LHCN-M2 (cell line): Measurements from ENCODE around the gene GADD45B. TPM values are rescaled to one million over a fixed set of nuclear protein-coding genes. Genes with fewer than 3 reads are reported as not detected.
"Not testable (repeated sequence)": the region's sequence is repeated elsewhere in the genome, so short reads cannot be mapped to it uniquely, and the experiment has no call there.

Source experiments
- DNase-seq: peaks from one replicate; pipeline ENCODE4 v3.0.0-alpha.2; 2012; ENCODE audit warnings: low read depth
- total RNA-seq: library from RNA; depleted of rRNA; stranded (reverse); fragments of >200 nt; gene quantifications from 2 replicates; pipeline ENCODE4 v1.2.3, GENCODE V29; 2014

Gene GADD45B
- total RNA-seq, 1 experiment from 2014 or later = 42.6 TPM

DNA sequence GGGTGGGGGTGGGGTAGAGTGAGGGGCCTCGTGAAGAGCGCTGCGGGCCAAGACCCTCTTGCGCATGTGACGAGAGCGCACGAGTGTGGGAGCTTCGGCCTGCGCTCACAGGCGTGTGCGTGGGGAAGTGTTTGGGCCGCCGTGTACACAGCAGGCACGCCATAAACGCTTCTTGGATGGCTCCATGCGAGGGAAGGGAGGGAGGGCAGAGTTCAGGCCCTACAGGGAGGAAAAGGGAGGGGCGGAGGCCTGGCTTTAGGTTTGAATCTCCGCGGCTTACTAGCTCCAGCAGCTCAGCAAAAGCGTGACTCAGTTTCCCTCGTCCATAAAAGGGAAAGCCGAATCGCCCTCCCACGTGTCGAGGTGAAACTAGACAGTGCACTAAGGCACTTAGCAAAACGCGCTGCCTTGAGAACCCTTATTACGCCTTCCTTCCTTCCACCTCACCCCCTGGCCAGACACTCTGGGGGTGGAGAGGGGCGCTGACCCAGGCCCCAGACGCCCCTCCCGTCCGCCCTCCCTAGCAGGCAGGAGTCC lies 12.5 kb downstream of the GADD45B start:
- DNase-seq = no peak

DNA sequence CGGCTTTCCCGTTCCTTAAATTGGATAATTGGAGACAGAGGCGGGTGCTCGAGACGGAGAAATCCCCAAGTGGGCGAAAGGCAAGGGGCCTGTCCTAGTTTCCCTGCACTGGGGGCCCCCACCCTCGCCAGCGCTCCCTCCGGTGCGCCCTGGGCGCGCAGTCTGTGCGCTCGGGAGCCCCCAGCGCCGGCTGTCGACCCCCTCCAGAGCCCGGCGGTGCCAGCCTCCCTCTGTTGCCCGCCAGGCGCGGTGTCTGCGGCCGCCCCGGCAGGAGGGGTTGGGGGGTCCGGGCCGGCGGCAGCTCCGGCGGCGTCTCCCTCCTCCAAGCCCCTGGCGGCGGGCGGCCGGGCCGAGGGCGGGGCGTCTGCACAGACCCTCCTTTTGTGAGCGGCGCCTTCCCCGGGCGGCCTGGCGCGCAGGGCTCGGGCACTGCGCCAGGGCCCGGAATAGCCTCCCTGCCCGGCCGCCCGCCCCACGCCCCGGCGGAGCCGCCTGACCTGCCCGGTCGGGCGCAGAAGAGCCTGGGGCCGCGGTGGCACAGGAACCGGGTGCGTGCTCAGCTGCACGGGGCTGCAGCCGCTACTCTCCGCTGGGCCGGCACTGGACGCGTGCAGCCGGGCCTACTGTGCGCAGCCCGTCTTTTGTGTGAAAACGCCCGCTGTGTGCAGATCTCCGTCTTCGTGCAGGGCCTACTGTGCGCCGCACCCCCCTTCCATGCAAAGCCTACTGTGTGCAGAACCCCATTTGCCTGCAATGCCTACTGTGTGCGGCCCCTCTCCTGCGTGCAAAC lies 13.2 kb downstream of the GADD45B start:
- peak; percentile 48 for DNase-seq

DNA sequence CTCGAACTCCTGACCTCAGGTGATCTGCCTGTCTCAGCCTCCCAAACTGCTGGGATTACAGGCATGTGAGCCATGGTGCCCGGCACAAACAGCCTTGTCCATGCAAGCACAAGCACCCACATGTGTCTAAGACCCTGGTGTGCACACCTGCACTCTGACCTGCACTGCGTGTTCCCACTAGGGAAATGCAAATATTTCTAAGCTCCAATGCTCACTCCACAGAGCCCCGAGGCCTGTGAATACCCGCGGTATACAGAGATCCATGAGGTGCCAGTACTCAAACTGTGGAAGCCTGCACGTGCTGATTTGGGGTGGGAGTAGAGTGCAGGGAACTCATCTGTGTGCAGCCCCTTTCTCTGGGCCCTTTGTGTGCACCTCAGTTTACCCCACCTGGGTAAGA lies 14.7 kb downstream of the GADD45B start:
- DNase-seq = no peak

DNA sequence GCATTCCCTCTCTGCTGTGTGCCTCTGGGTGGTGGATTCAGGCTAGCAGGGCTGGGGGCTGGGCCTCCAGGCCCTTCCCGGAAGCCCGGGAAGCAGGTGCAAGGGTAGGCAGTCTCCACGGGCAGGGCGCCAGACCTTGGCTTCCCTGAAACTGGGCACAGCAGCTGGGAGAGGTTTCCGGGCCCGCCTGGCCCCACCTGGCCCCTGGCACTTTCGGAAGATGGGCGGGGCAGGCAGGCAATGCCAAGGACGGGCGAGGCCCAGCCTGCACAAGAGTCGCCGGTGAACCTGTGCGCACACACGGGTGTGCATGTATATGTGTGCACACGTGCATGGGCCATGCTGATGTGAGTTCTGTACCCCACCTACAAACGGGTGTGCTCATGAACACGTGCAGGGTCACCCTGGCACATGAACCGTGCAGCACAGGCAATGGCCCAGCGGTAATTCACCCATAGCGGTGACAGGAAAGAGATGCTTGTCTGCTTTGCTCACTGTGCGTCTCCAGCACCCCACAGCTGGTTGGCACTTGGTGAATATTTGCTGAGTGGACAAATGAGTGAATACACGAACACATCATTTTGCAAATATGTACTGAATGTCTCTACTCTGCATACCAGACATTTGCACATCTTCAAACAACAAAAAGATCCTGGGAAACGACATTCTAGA lies 15.3 kb downstream of the GADD45B start:
- DNase-seq = peak; percentile 91

DNA sequence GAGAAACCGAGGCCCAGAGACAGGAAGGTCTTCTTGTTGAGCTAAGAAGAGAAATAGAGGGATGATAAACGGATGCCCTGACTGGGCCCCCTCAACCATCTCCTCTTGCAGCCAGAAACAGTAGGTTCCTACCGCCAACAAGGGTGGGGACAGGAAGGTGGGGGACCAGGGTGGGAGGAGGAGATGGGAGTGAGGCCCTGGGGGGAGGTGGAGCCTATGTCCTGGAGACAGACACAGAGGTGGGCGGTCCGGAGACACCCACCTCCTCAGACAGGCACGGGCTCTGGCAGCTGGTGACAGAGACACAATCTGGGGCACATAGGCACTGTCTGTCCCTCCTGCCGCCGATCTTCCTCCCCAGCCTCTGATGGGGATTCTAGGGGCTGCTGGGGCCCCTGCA lies 16.9 kb downstream of the GADD45B start:
- no peak for DNase-seq

DNA sequence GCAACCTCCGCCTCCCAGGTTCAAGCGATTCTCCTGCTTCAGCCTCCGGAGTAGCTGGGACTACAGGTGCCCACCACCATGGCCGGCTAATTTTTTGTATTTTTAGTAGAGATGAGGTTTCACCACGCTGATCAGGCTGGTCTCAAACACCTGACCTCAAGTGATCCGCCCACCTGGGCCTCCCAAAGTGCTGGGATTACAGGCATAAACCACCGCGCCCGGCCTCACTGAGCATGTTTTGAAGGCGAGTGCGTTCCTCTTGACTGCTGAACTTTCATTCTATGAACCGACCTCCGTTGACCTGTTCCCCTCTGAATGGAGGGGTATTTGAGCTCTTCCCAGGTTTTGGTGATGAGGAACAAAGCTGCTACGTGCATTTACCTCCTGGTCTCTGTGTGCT lies 17.5 kb downstream of the GADD45B start:
- DNase-seq = not testable (repeated sequence)

DNA sequence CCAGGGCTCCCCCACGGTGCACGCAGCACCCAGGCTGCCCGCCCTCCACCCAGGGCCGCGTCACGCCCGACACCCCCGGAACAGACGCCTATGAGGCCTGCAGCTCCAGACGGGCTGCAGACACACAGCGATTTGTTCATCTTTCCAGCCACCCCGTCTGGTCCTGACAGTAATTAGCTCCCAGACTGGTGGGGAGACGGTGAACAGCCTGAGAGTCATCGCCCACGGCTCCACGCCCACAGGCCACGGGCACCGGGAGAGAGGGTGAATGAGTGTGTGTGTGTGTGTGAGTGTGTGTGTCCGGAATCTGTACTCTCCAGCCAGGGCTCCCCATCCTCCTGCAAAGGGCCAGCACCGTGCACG lies 18.1 kb downstream of the GADD45B start:
- peak; percentile 43 for DNase-seq

DNA sequence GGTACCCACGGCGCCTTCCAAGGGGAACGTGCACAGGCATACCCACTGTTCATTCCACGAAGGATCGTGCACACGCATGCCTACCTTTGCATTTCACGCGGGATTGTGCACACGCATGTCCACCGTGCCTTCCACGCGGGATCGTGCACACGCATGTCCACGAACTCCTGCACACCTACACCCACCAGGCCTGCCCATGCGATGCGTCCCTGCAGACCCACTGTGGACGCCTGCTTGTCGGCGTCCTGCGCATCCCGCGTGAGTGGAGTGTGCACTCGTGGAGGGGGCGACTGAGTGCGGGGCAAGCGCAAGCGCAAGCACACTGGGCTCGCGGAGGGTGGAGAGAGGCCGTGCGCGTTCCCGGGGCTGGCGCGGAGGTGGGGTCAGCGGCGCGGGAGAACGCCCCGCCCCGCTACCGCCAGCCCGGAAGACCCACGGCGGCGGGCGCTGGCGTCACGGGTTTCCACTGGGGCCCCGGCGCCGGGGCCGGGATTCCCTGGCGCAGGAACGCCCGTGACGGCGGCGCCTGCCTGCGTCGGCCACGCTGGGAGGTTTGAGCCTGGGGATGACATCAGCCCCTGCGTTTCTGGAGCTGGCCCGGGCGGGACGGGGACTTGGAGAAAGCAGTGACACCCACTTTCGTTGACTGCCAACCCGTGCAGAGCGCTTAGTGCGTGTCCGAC lies 18.7 kb downstream of the GADD45B start:
- peak; percentile 38 for DNase-seq

DNA sequence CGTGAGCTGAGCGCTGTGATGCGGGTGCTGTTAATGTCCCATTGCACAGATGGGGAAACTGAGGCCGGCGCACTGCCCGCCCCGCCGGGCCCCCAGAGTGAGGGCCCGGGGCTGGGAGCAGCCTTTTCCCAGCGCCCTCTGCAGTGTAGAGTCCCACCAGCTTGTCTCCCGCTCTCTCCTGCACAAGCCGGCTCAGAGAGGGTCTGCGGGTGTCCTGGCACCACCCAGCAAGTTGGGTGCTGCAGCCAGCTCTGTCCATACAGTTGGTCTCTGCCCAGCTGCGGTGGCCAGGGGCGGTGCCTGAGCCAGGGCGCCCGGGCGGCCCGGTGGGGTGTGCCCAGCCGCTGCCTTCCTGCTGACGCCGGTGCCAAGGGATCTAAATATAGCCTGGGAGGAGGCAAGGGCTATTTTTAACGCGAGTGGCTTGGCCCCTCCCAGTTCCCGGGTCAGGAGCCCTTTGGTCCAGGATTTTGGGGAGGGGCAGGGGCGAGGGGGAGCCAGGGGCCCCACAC lies 19.3 kb downstream of the GADD45B start:
- DNase-seq = peak; percentile 76

DNA sequence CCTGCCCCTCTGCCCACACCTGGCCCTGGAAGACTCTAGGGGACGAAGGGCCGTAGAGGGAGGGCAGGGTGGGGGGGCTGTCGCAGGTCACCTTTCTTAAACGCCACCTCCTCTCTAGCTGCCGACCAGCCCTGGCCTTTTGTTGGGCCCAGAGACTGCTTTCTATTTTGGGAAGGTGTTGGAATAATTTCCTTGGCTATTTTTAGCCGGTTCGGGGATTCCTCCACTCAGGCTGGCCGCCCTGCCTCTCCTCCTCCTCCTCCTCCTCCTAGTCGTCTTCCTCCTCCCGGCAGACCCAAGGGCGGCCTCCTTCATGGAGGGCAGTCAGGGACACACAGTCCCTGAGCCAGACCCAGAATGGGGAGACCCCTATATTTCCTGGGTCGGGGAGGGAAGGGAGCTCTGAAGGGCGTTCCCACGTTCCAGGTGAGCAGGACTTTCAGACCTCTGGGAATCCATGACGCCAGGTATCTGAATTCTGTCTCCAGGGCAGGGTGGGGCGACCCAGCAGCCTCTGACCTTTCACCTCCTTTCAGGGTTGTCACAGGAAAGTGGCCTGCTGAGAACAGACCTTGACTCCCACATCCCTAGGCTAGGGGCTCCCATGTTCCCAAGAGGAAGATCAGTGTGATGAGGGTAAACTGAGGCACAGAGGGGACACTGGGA lies 19.9 kb downstream of the GADD45B start:
- peak; percentile 21 for DNase-seq

DNA sequence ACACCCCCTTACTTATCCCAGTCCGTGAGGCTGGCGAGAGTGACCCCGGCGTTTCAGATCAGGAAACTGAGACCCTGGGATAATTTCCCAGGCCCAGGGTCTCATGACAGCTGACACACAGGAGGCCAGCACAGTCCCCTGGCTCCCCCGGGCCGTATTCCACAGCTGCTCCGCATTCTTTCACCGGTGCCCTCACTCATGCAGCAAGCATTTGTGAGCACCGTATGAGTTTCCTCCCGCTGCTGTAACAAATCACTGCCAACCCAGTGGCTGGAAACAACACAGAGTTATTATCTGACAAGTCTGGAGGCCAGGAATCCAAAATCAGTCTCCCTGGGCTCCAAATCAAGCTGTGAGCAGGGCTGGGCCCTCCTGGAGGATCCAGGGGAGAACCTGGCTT lies 21.3 kb downstream of the GADD45B start:
- DNase-seq = no peak

DNA sequence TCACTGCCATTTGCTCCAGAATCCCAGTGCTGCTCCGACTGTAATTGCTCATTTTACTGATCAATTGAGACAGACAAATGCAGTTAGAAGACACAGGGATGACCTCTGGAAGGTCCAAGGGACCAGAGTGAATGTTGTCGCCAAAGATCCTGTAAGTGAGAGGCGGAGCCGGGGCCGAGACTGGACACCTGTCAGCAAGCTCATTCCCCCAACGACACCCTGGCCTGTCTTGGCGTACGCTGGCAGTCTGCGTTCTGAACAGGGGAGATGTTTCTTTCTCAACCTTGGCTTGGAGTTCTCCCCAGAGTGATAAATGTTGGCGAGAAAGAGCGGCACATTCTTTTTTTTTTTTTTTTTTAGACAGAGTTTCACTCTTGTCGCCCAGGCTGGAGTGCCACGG lies 24.2 kb downstream of the GADD45B start:
- no peak for DNase-seq

DNA sequence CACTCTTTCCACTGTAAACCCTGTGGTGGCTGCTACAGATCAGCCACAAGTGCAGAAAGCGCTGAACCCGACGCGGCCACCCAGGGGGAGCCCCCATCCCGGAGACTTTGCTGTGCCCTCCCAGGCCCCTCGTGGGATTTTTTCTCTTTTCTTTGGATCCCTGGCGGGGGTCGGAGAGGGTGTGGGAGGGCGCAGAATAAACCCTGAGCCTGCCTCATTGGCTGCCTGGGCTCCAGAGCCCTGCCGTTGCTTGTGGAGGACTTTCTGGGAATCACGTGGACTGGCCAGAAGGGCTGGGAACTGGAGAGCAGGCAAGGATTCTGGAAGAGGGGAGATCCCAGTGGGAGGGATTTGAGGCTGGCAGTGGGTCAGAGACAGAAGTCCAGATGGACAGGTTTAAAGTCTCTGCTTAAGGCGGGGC lies 24.9 kb downstream of the GADD45B start:
- DNase-seq = no peak

DNA sequence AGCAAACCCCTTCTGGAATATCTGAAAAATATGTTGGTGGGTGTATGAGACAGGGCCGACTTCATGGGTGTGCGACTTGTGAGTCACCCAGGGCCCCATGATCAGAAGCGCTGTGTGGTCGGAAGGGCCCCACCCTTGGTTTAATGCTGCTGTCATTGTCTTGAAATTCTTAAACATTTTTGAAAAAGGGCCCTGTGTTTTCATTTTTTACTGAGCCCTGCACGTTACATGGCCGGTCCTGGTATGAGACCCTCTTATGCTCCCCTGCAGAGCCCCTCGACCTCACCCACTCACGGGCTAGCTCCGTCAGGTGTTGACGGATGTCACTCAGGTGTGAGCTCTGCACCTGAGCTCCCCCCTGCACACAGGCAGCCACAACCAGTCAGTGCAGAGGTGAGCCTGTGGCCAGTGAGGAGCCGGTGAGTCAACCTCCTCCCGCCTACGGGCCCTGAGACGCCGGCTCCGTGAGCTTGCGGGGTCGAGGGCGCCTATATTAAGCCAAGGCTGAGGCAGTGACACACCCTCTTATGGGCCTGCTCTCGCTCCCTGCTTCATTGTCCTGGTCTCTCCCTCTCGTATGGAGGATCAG lies 27.7 kb downstream of the GADD45B start:
- DNase-seq = peak; percentile 51

DNA sequence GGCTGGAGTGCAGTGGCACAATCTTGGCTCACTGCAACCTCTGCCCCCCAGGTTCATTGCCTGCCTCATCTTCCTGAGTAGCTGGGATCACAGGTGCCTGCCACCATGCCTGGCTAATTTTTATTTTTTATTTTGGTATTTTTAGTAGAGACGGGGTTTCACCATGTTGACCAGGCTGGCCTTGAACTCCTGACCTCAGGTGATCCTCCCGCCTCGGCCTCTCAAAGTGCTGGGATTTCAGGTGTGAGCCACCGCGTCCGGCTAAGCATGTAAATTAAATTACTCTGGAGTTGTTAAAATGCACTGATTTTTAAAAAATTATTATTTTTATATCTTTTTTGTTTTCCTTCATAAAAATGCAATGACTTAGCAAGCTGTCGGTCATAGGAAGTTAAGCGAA lies 30.7 kb downstream of the GADD45B start:
- not testable (repeated sequence) for DNase-seq

DNA sequence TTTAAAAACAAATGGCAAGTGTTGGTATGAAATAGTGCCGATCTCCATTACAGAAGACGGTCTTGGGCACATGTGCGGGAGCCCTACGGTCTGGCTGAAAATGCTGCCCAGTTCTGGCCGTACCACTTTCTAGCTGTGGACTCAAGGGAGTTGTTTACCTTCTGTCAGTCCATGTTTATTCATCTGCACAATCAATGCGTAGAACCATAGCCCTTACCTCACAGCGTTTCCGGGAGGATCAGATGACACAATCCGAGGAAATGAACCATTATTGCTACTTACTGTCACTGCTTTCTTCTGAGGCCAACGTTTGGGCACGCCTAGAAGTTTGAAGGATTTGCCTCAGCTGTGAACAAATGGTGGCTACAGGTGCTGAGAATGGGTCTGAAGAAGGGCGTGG lies 31.2 kb downstream of the GADD45B start:
- DNase-seq = peak; percentile 61

DNA sequence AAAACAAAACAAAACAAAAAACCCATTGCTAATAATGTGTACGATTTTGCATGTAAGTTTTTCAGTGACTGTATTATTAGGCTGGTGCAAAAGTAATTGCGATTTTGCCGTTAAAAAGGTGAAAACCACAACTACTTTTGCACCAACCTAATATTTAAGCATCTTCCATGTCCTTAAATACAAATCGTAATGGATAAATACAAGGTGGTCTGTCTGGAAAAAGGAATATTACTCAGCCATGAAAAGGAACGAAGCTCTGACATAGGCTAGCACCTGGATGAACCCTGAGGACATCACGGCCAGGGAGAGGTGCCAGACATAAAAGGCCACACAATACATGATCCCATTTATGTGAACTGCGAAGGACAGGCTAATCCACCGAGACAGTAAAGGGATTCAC lies 33.2 kb downstream of the GADD45B start:
- DNase-seq = no peak

DNA sequence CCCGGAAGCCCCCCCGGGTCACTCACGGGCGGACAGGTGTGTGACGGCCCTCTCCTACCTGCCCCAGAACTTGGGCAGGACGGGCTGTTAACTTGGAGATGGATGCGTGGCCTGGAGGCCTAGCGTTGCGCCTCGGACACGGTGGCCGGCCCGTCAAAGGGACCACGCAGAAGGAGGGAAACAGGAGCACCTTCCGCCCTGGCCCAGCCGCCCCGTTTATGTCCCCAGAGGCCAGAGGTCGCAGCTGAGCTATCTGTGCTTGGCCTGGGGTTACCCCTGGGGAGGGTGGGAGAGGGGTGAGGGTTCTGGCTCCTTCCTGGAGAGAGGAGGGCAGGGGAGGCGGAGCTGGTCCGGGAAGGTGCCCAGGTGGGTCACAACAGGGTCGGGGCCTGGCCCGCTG lies 35.6 kb downstream of the GADD45B start:
- no peak for DNase-seq

DNA sequence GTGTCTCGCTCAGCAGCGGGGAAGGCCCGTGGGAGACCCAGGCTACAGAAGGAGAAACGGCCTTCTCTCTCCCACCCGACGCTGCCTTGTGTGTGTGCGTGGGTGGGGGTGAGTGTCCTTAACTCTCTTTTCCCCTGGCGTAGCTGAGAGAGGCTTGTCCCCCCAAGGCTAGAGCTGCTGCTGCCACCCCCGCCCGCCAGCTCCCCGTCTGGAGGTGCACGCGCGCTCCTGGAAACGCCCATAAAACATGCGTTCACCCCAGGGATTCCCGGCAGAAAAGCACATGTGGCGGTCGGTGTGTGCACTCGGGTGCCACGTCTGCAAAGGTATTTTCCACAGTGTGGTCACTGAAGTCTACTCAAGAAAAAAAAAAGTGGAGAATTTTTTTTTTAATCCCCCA lies 36.1 kb downstream of the GADD45B start:
- DNase-seq = no peak

DNA sequence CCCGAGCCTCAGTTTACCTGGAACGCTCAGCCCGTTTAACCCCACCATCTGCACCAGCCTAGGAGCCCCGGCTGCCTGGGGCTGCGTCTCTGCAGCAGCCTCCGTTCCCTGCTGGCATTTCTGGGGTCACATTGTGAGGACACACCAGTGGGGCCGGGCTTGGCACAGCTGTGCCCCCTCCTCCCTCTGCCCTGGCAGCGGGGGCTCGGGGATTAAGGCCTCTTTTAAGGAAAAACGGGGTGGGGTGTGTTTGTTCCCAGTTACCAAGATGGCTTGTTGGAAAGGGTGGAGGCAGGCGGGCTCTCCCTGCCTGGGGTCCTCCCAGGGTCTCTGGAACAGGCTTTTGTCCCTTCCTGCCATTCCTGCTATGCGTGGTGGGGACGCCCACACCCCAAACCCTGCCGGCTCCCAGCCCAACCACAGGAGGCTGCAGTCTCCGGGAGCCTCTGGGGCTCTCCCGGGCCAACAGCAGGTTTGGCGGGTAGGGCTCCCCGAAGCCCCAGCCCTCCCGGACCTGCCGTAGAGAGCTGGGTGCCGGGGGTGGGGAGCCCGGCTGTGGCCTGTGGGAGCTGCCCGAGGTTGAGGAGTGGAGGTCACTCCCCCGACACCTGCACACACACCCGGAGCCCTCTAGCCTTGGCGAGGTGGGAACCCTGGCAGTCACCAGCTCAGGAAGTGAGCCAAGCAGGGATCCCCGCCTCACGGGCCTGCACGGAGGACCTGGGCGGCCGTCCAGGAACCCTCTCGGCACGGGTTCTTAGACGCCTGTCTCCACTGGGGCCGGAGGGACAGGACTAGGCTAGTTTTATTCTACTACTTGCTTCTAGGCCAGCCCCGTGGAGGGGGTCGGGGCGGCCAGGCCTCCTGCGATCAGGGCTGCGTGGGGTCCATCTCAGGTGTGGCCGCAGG lies 36.9 kb downstream of the GADD45B start:
- DNase-seq = no peak
